ENCODE measurements around the gene ALDH4A1. TPM values are rescaled to one million over a fixed set of nuclear protein-coding genes. Genes with fewer than 3 reads are reported as not detected.

Gene ALDH4A1
- total RNA-seq, 1 donor from 2014 or later, result 30.0 TPM

DNA sequence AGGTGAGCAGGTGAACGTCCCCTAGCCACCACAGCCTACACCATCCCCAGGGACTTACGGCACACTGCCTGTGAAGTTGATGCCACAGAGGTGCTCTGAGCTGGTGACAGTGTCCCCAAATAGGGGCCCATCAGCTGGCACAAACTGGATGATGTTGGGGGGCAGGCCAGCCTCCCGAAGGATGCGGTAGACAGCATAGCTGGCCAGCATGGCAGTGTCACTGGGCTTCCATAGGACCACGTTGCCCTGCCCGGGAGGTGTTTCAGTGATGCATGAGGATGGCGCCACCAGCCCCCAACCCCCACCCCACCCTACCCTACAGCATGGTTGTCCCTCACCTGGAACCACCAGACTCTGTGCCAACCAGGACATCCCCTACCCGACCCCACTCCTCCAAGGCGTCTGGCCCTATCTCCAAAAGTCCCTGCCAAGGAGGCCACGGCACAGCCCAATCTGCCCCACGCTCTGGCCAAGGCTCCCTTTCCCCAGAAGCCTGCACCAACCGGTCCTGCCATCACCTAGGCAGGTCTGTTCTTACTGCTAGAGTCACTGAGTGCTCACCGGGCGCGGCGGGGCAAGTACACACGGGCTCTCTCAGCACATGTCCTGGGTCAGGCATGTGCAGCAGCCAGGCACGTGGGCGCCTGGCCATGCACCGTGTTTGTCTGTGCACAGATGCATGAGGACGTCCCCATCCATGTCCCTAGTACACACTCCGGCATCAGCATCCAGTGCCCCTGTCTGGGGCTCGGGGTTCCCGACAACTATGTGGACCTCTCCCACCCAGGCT lies 20.5 kb downstream of the ALDH4A1 start:
- Mint-ChIP-seq H3K27ac (no peak overlapping the region), H3K9me3 (ENCODE audit: low read depth) (no peaks in the 10 kb centered on the region), H3K27me3 (no peaks in the 10 kb centered on the region), H3K36me3 (ENCODE audit: insufficient read depth) (peaks cover 9% of the 10 kb centered on the region), H3K4me1 (ENCODE audit: low read depth) (no peaks in the 10 kb centered on the region), H3K4me3 (ENCODE audit: low read depth) (no peak overlapping the region)
- no peak for DNase-seq (ENCODE audit: low spot score, unreplicated experiment)
- TF ChIP-seq, protein P1, sequence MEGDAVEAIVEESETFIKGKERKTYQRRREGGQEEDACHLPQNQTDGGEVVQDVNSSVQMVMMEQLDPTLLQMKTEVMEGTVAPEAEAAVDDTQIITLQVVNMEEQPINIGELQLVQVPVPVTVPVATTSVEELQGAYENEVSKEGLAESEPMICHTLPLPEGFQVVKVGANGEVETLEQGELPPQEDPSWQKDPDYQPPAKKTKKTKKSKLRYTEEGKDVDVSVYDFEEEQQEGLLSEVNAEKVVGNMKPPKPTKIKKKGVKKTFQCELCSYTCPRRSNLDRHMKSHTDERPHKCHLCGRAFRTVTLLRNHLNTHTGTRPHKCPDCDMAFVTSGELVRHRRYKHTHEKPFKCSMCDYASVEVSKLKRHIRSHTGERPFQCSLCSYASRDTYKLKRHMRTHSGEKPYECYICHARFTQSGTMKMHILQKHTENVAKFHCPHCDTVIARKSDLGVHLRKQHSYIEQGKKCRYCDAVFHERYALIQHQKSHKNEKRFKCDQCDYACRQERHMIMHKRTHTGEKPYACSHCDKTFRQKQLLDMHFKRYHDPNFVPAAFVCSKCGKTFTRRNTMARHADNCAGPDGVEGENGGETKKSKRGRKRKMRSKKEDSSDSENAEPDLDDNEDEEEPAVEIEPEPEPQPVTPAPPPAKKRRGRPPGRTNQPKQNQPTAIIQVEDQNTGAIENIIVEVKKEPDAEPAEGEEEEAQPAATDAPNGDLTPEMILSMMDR (IDR thresholded peaks at IDR 0.05; ENCODE audit: unreplicated experiment), result no peak

DNA sequence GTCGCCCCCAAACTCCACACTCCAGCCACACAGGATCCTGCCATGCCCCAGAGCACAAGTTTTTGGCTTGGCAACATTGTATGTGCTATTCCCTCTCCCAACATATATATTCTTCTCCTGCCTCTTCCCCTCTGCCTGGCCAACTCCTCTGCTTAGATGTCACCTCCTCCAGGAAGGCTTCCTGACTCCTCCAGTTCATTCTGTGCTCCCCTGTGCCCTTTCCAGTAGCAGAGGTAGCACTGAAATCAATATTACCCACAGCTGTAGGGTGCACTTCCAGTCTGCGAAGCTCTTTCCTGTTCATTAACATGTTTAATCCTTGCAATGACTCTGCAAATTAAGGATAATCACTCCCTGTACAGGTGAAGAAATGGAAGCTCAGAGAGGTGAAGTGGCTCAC lies 21.2 kb downstream of the ALDH4A1 start:
- Mint-ChIP-seq H3K9me3 (ENCODE audit: low read depth) (no peaks in the 10 kb centered on the region), H3K27me3 (no peaks in the 10 kb centered on the region), H3K4me1 (ENCODE audit: low read depth) (no peaks in the 10 kb centered on the region), H3K36me3 (ENCODE audit: insufficient read depth) (peaks cover 9% of the 10 kb centered on the region), H3K4me3 (ENCODE audit: low read depth) (no peak overlapping the region), H3K27ac (no peak overlapping the region)
- TF ChIP-seq, protein P1 (IDR thresholded peaks at IDR 0.05; ENCODE audit: unreplicated experiment), result no peak
- DNase-seq (ENCODE audit: low spot score, unreplicated experiment), result no peak

GRCh38 chr1:18880585-18880984 lies 21.8 kb downstream of the ALDH4A1 start:
- TF ChIP-seq, protein P1 (IDR thresholded peaks at IDR 0.05; ENCODE audit: unreplicated experiment), result no peak
- Mint-ChIP-seq H3K36me3 (ENCODE audit: insufficient read depth) (peaks cover 9% of the 10 kb centered on the region), H3K27ac (no peak overlapping the region), H3K27me3 (no peaks in the 10 kb centered on the region), H3K9me3 (ENCODE audit: low read depth) (no peaks in the 10 kb centered on the region), H3K4me3 (ENCODE audit: low read depth) (no peak overlapping the region), H3K4me1 (ENCODE audit: low read depth) (no peaks in the 10 kb centered on the region)
- DNase-seq (ENCODE audit: low spot score, unreplicated experiment), result no peak

DNA sequence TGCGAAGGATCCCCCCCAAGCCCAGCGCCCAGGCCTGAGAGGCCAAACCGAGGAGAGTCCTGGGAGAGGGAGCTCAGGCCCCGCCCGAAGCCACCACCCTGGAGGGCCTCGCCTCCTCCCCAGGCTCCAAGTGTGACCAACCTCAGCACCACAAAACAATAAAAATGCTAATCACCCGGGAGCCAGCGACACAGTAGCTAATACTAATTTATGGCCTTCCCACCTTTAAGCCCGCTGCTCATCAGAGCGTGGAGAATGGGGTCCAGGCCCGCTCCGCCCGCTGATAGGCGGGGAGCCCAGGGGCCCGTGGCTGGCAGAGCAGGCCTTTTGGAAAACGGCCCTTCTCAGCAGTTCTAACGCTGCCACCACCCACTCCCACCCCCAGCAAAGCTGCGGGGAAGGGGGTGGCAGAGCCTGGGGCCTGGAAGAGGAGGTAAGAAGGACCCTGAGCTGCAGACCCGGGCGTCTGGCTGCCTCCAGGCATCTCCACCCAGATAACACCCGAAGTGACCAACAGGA lies 22.5 kb downstream of the ALDH4A1 start:
- Mint-ChIP-seq H3K4me3 (ENCODE audit: low read depth) (no peak overlapping the region), H3K27ac (no peak overlapping the region), H3K4me1 (ENCODE audit: low read depth) (no peaks in the 10 kb centered on the region), H3K27me3 (no peaks in the 10 kb centered on the region), H3K36me3 (ENCODE audit: insufficient read depth) (peaks cover 9% of the 10 kb centered on the region), H3K9me3 (ENCODE audit: low read depth) (no peaks in the 10 kb centered on the region)
- no peak for DNase-seq (ENCODE audit: low spot score, unreplicated experiment)
- TF ChIP-seq, protein P1 (IDR thresholded peaks at IDR 0.05; ENCODE audit: unreplicated experiment), result no peak

GRCh38 chr1:18879215-18879790 lies 23.1 kb downstream of the ALDH4A1 start:
- Mint-ChIP-seq H3K27ac (no peak overlapping the region), H3K4me1 (ENCODE audit: low read depth) (no peaks in the 10 kb centered on the region), H3K27me3 (no peaks in the 10 kb centered on the region), H3K36me3 (ENCODE audit: insufficient read depth) (peaks cover 9% of the 10 kb centered on the region), H3K4me3 (ENCODE audit: low read depth) (no peak overlapping the region), H3K9me3 (ENCODE audit: low read depth) (no peaks in the 10 kb centered on the region)
- no peak for DNase-seq (ENCODE audit: low spot score, unreplicated experiment)
- TF ChIP-seq, protein P1 (IDR thresholded peaks at IDR 0.05; ENCODE audit: unreplicated experiment), result no peak
